ENCODE measurements around the gene ABCA13.

ABCA13 gene

DNA sequence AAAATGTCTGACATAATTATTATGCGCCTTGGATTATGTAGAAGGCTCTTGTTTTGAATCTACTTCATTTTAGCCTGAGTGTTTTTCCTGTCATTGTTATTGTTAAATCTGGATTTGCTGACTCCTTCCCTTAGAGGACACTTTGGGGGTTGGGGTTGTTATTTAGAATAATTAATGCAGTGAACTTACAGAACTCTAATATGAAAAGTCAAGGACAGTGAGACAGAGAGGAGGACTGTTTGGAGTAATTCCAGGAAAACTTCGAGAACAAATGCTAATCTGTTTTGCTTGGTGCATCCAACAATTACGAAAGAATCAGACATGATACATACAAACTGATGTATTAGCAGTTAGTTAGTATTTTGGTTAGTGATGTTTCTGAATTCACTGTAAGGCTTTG, 146.1 kb downstream of the ABCA13 start:
- no peak overlapping the region for H3K4me3 ChIP-seq (ENCODE audit: low read length)
- TF ChIP-seq, protein P1, sequence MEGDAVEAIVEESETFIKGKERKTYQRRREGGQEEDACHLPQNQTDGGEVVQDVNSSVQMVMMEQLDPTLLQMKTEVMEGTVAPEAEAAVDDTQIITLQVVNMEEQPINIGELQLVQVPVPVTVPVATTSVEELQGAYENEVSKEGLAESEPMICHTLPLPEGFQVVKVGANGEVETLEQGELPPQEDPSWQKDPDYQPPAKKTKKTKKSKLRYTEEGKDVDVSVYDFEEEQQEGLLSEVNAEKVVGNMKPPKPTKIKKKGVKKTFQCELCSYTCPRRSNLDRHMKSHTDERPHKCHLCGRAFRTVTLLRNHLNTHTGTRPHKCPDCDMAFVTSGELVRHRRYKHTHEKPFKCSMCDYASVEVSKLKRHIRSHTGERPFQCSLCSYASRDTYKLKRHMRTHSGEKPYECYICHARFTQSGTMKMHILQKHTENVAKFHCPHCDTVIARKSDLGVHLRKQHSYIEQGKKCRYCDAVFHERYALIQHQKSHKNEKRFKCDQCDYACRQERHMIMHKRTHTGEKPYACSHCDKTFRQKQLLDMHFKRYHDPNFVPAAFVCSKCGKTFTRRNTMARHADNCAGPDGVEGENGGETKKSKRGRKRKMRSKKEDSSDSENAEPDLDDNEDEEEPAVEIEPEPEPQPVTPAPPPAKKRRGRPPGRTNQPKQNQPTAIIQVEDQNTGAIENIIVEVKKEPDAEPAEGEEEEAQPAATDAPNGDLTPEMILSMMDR (IDR thresholded peaks at IDR 0.05; ENCODE audit: insufficient read depth, low read depth, low read length, missing control alignments): no peak
- DNase-seq (ENCODE audit: low read depth): no peak

DNA sequence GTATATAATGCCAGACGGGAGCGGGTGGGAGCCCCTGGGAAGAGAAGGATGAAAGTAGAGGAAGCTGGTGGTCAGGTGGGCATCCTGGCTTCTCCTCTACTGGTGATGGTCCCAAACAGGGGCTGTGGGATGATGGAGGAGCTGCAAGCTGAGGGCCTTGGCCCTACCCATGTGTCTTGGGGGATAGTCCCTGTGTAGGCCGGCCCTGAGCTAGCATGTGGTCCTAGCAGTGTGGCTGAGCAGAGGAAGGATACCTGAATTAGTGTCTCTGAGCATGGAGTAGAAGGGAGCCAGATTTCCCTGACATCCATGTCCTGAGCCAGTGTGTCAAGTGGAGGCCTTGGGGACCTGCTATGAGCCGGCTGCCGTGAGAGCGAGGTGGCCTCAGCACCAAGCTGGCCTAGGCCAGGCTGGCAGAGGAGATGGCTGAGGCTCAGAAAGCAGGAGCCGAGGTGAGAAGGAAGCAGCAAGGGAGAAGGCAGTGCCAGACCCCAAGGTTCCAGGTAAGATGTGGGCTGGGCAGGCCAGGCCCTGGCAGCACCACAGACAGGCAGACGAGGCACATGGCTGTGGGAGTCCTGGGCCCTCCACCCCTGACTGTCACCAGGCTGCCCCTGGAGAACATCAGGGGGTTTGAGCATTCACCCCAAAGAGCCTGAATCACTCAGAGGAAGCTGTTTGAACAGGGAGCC, 150.2 kb downstream of the ABCA13 start:
- TF ChIP-seq, protein P1 (IDR thresholded peaks at IDR 0.05; ENCODE audit: insufficient read depth, low read depth, low read length, missing control alignments): no peak
- no peak for DNase-seq (ENCODE audit: low read depth)
- H3K4me3 ChIP-seq (ENCODE audit: low read length): no peak overlapping the region

GRCh38 chr7:48337012-48337621, 165.9 kb downstream of the ABCA13 start:
- TF ChIP-seq, protein P1 (IDR thresholded peaks at IDR 0.05; ENCODE audit: insufficient read depth, low read depth, low read length, missing control alignments): peak; percentile 92
- peak; percentile 60 for DNase-seq (ENCODE audit: low read depth)
- no peak overlapping the region for H3K4me3 ChIP-seq (ENCODE audit: low read length)

- no peak overlapping the region for H3K4me3 ChIP-seq (ENCODE audit: low read length)
- TF ChIP-seq, protein P1 (IDR thresholded peaks at IDR 0.05; ENCODE audit: insufficient read depth, low read depth, low read length, missing control alignments): no peak
- no peak for DNase-seq (ENCODE audit: low read depth)
Observed at GRCh38 chr7:48337781-48338180, 166.5 kb downstream of the ABCA13 start.

- TF ChIP-seq, protein P1 (IDR thresholded peaks at IDR 0.05; ENCODE audit: insufficient read depth, low read depth, low read length, missing control alignments): no peak
- no peak for DNase-seq (ENCODE audit: low read depth)
- no peak overlapping the region for H3K4me3 ChIP-seq (ENCODE audit: low read length)
Observed at GRCh38 chr7:48347230-48347825, 176.1 kb downstream of the ABCA13 start.

DNA sequence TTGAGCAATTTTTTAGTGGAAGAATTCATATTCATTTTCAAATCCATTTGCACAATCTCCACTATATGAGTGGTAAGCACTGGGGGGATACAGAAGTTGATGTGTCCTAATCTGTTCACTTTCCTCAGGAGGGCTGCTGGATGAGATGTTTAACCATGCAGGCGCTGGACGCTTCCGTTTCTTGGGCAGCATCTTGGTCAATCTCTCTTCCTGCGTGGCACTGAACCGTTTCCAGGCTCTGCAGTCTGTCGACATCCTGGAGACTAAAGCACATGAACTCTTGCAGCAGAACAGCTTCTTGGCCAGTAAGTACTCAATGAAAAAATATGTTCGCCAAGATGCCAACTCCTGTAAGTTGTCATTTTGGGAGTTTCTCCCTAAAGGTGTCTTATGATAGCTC, 179.3 kb downstream of the ABCA13 start:
- DNase-seq (ENCODE audit: low read depth): no peak
- TF ChIP-seq, protein P1 (IDR thresholded peaks at IDR 0.05; ENCODE audit: insufficient read depth, low read depth, low read length, missing control alignments): no peak
- no peak overlapping the region for H3K4me3 ChIP-seq (ENCODE audit: low read length)

All from epithelial cell of esophagus (primary cell).